HUES64 (cell line): ENCODE measurements around the gene PAX3.

Experiments
- H3K27ac ChIP-seq: 2 replicates; pipeline ENCODE4 v1.7.0; 2013; ENCODE audit warnings: low read depth, low read length, inconsistent platforms
- H3K27me3 ChIP-seq: 2 replicates; pipeline ENCODE4 v1.6.1; 2013; ENCODE audit warnings: mild to moderate bottlenecking, low read length; ENCODE audit not compliant: insufficient read depth
- H3K36me3 ChIP-seq: 2 replicates; pipeline ENCODE4 v1.6.1; 2013; ENCODE audit warnings: mild to moderate bottlenecking, low read length; ENCODE audit not compliant: insufficient read depth
- H3K4me1 ChIP-seq: 2 replicates; pipeline ENCODE4 v1.6.1; 2013; ENCODE audit warnings: mild to moderate bottlenecking, low read length, moderate library complexity; ENCODE audit not compliant: insufficient read depth
- H3K4me3 ChIP-seq: 2 replicates; pipeline ENCODE4 v1.5.1; 2013; ENCODE audit warnings: mild to moderate bottlenecking, low read length, moderate library complexity
- H3K9ac ChIP-seq: 2 replicates; pipeline ENCODE4 v1.6.1; 2013; ENCODE audit warnings: mild to moderate bottlenecking, low read depth, low read length
- H3K9me3 ChIP-seq: 2 replicates; pipeline ENCODE4 v1.6.1; 2013; ENCODE audit warnings: low read depth, low read length; ENCODE audit not compliant: insufficient read depth
- WGBS: fragments of 150-250, 120-280 bp; methylation state at CpG from one replicate; pipeline ENCODE4 v1.1.7; 2013; ENCODE audit warnings: missing lambda C conversion rate; 5-methylcytosine and 5-hydroxymethylcytosine counted together

PAX3 gene

GRCh38 chr2:222309361-222309760, 10.6 kb upstream of the PAX3 start:
- Histone ChIP-seq H3K36me3 (no peaks in the 10 kb centered on the region), H3K9ac (no peak overlapping the region), H3K4me3 (no peak overlapping the region), H3K27ac (no peak overlapping the region), H3K4me1 (peaks cover 26% of the 10 kb centered on the region; the same call in 1 of the 2 replicates), H3K9me3 (no peaks in the 10 kb centered on the region), H3K27me3 (peaks cover 100% of the 10 kb centered on the region)
- WGBS = 27% methylated on average over 1 of the region's 1 CpG

GRCh38 chr2:222307978-222308730, 9.4 kb upstream of the PAX3 start:
- 12% methylated on average over 9 of the region's 11 CpGs for WGBS
- H3K9me3 ChIP-seq = no peaks in the 10 kb centered on the region
- H3K27me3 ChIP-seq = peaks cover 100% of the 10 kb centered on the region
- peaks cover 21% of the 10 kb centered on the region; the same call in 1 of the 2 replicates for H3K4me1 ChIP-seq
- no peak overlapping the region for H3K9ac ChIP-seq
- H3K4me3 ChIP-seq = no peak overlapping the region
- no peaks in the 10 kb centered on the region for H3K36me3 ChIP-seq
- no peak overlapping the region for H3K27ac ChIP-seq

GRCh38 chr2:222307143-222307756, 8.5 kb upstream of the PAX3 start:
- H3K9ac ChIP-seq = no peak overlapping the region
- no peaks in the 10 kb centered on the region for H3K9me3 ChIP-seq
- no peak overlapping the region for H3K27ac ChIP-seq
- 1% methylated on average over 34 of the region's 34 CpGs for WGBS
- peak overlapping the region; percentile 14; the same call in 1 of the 2 replicates for H3K4me3 ChIP-seq
- peaks cover 100% of the 10 kb centered on the region for H3K27me3 ChIP-seq
- H3K4me1 ChIP-seq = peaks cover 19% of the 10 kb centered on the region; the same call in 1 of the 2 replicates
- H3K36me3 ChIP-seq = no peaks in the 10 kb centered on the region

GRCh38 chr2:222306393-222307142, 7.8 kb upstream of the PAX3 start:
- Histone ChIP-seq H3K4me3 (peak overlapping the region; percentile 21; the same call in 1 of the 2 replicates), H3K27ac (no peak overlapping the region), H3K9me3 (no peaks in the 10 kb centered on the region), H3K9ac (no peak overlapping the region), H3K27me3 (peaks cover 100% of the 10 kb centered on the region), H3K36me3 (no peaks in the 10 kb centered on the region), H3K4me1 (peaks cover 16% of the 10 kb centered on the region; the same call in 1 of the 2 replicates)
- under 1% methylated on average over 27 of the region's 27 CpGs for WGBS

- peak overlapping the region; percentile 21; the same call in 1 of the 2 replicates for H3K4me3 ChIP-seq
- H3K27me3 ChIP-seq = peaks cover 100% of the 10 kb centered on the region
- no peaks in the 10 kb centered on the region for H3K9me3 ChIP-seq
- WGBS = under 1% methylated on average over 66 of the region's 66 CpGs
- no peak overlapping the region for H3K9ac ChIP-seq
- no peaks in the 10 kb centered on the region for H3K36me3 ChIP-seq
- H3K4me1 ChIP-seq = peaks cover 17% of the 10 kb centered on the region; the same call in 1 of the 2 replicates
- no peak overlapping the region for H3K27ac ChIP-seq
These were observed 7.0 kb upstream of the PAX3 start for GRCh38 chr2:222305516-222306392.

- Histone ChIP-seq H3K4me1 (peaks cover 25% of the 10 kb centered on the region; the same call in 1 of the 2 replicates), H3K27me3 (peaks cover 100% of the 10 kb centered on the region)
These were observed 6.1 kb upstream of the PAX3 start for GRCh38 chr2:222304737-222305515.

GRCh38 chr2:222303828-222304736, 5.3 kb upstream of the PAX3 start:
- H3K4me3 ChIP-seq = peak overlapping the region; percentile 22; the same call in 1 of the 2 replicates
- H3K9me3 ChIP-seq = no peaks in the 10 kb centered on the region
- H3K27me3 ChIP-seq = peaks cover 100% of the 10 kb centered on the region
- no peaks in the 10 kb centered on the region for H3K36me3 ChIP-seq
- peaks cover 31% of the 10 kb centered on the region for H3K4me1 ChIP-seq
- H3K9ac ChIP-seq = no peak overlapping the region
- no peak overlapping the region for H3K27ac ChIP-seq
- WGBS = 1% methylated on average over 33 of the region's 38 CpGs

More at GRCh38 chr2:222304737-222305515, 6.1 kb upstream of the PAX3 start:
- H3K9me3 ChIP-seq = no peaks in the 10 kb centered on the region
- no peak overlapping the region for H3K9ac ChIP-seq
- WGBS = 2% methylated on average over 38 of the region's 39 CpGs
- no peaks in the 10 kb centered on the region for H3K36me3 ChIP-seq
- H3K27ac ChIP-seq = no peak overlapping the region
- no peak overlapping the region; the same call in 1 of the 2 replicates for H3K4me3 ChIP-seq

GRCh38 chr2:222303045-222303827, 4.4 kb upstream of the PAX3 start:
- Histone ChIP-seq H3K36me3 (no peaks in the 10 kb centered on the region), H3K27ac (no peak overlapping the region), H3K27me3 (peaks cover 100% of the 10 kb centered on the region), H3K9me3 (no peaks in the 10 kb centered on the region), H3K4me3 (peak overlapping the region; percentile 22; the same call in 1 of the 2 replicates), H3K4me1 (peaks cover 31% of the 10 kb centered on the region), H3K9ac (no peak overlapping the region)
- WGBS = 3% methylated on average over 24 of the region's 24 CpGs
